Measurements from ENCODE around the gene DAD1.

The DAD1 gene

GRCh38 chr14:22537436-22538310 is 51.4 kb downstream of the DAD1 start:
- no peak for DNase-seq (ENCODE audit: insufficient read length, low spot score)
- FAIRE-seq, result no peak
- TF ChIP-seq, protein P1, sequence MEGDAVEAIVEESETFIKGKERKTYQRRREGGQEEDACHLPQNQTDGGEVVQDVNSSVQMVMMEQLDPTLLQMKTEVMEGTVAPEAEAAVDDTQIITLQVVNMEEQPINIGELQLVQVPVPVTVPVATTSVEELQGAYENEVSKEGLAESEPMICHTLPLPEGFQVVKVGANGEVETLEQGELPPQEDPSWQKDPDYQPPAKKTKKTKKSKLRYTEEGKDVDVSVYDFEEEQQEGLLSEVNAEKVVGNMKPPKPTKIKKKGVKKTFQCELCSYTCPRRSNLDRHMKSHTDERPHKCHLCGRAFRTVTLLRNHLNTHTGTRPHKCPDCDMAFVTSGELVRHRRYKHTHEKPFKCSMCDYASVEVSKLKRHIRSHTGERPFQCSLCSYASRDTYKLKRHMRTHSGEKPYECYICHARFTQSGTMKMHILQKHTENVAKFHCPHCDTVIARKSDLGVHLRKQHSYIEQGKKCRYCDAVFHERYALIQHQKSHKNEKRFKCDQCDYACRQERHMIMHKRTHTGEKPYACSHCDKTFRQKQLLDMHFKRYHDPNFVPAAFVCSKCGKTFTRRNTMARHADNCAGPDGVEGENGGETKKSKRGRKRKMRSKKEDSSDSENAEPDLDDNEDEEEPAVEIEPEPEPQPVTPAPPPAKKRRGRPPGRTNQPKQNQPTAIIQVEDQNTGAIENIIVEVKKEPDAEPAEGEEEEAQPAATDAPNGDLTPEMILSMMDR (IDR thresholded peaks at IDR 0.05; ENCODE audit: insufficient read depth, missing control alignments), result no peak

- FAIRE-seq (no peak), DNase-seq (ENCODE audit: insufficient read length, low spot score) (no peak)
- TF ChIP-seq, protein P1 (IDR thresholded peaks at IDR 0.05; ENCODE audit: insufficient read depth, missing control alignments), result no peak
These were observed 52.1 kb downstream of the DAD1 start for GRCh38 chr14:22536853-22537338.

- TF ChIP-seq, protein P1 (IDR thresholded peaks at IDR 0.05; ENCODE audit: insufficient read depth, missing control alignments), result no peak
- DNase-seq (ENCODE audit: insufficient read length, low spot score) (no peak), FAIRE-seq (no peak)
These were observed 53.1 kb downstream of the DAD1 start for GRCh38 chr14:22535916-22536315.

GRCh38 chr14:22535126-22535525 is 53.9 kb downstream of the DAD1 start:
- TF ChIP-seq, protein P1 (IDR thresholded peaks at IDR 0.05; ENCODE audit: insufficient read depth, missing control alignments), result no peak
- no peak for FAIRE-seq
- DNase-seq (ENCODE audit: insufficient read length, low spot score), result no peak

GRCh38 chr14:22534547-22534946 is 54.5 kb downstream of the DAD1 start:
- DNase-seq (ENCODE audit: insufficient read length, low spot score), result no peak
- FAIRE-seq, result no peak
- TF ChIP-seq, protein P1 (IDR thresholded peaks at IDR 0.05; ENCODE audit: insufficient read depth, missing control alignments), result no peak

DNA sequence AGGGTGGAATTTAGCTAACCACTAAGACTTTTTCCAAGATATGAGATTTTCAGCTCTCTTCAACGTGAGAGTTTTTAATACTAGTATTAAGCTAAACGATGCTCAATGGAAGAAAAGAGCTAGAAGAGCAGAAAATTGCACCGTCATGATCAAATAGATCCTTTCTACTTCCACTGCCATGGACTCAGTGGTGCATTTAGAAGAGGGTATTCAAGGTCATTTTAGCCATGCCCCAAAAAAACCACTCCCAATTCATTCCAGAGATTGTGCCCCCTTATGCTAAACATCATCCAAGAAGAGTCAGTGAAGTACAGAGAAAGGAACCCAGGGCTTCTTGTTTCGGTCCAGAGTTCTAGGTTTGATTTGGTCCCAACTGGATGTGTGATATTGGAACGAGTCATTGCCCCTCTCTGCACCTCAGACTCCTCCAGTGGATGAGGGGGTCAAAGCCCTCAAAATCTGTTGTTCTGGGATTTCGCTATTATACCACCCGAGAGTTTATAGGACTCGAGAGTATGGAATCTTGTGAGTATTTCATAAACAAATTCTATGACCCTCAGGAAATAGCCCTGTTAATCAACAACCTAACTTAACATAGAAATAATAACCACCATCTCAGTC is 55.2 kb downstream of the DAD1 start:
- FAIRE-seq, result no peak
- TF ChIP-seq, protein P1 (IDR thresholded peaks at IDR 0.05; ENCODE audit: insufficient read depth, missing control alignments), result no peak

More for the DNA sequence above, 55.2 kb downstream of the DAD1 start:
- DNase-seq (ENCODE audit: insufficient read length, low spot score), result no peak
